Neural progenitor cell (in vitro differentiated cells): Measurements from ENCODE around the gene OSBPL1A.

Experiments
- CTCF ChIP-seq: fragments of 200-600 bp; sonication (generic); IDR thresholded peaks from 2 replicates; pipeline ENCODE4 v1.5.1; 2017; ENCODE audit warnings: antibody characterized with exemption, mild to moderate bottlenecking
- EZH2 ChIP-seq: fragments of 200-600 bp; sonication (generic); IDR thresholded peaks from 2 replicates; pipeline ENCODE4 v1.6.1; 2017; ENCODE audit warnings: antibody characterized with exemption, mild to moderate bottlenecking, moderate library complexity
- EZH2phosphoT487 ChIP-seq: fragments of 200-600 bp; sonication (generic); IDR thresholded peaks from 2 replicates; pipeline ENCODE4 v1.6.1; 2017; ENCODE audit warnings: antibody characterized with exemption

GRCh38 chr18:24388957-24389356 lies 8.7 kb downstream of the OSBPL1A start:
- TF ChIP-seq CTCF (no peak), EZH2 (no peak), EZH2phosphoT487 (no peak)
